Ishikawa (cell line): ENCODE measurements around the gene SERF2.

Source experiments
- CEBPB ChIP-seq: IDR thresholded peaks from 2 replicates; pipeline ENCODE4 v1.6.1; 2012
- CREB1 ChIP-seq: IDR thresholded peaks from 2 replicates; pipeline ENCODE4 v1.6.1; 2012; ENCODE audit warnings: low read depth
- EGR1 ChIP-seq: IDR thresholded peaks from 2 replicates; pipeline ENCODE4 v1.6.1; 2012
- EP300 ChIP-seq: IDR thresholded peaks from 2 replicates; pipeline ENCODE4 v1.6.1; 2012; ENCODE audit warnings: borderline replicate concordance
- FOXM1 ChIP-seq: IDR thresholded peaks from 2 replicates; pipeline ENCODE4 v1.6.1; 2012; ENCODE audit warnings: low read depth, borderline replicate concordance
- NFIC ChIP-seq: IDR thresholded peaks from 2 replicates; pipeline ENCODE4 v1.6.1; 2012
- RAD21 ChIP-seq: IDR thresholded peaks from 2 replicates; pipeline ENCODE4 v1.6.1; 2012; ENCODE audit warnings: low read depth
- TAF1 ChIP-seq: IDR thresholded peaks from 2 replicates; pipeline ENCODE4 v1.6.1; 2012; ENCODE audit warnings: low read depth, mild to moderate bottlenecking
- TCF12 ChIP-seq: IDR thresholded peaks from 2 replicates; pipeline ENCODE4 v1.6.1; 2012; ENCODE audit warnings: low read depth
- TEAD4 ChIP-seq: IDR thresholded peaks from 2 replicates; pipeline ENCODE4 v1.6.1; 2012
- YY1 ChIP-seq: IDR thresholded peaks from 2 replicates; pipeline ENCODE4 v1.6.1; 2012; ENCODE audit warnings: low read depth
- ZBTB7A ChIP-seq: IDR thresholded peaks from 2 replicates; pipeline ENCODE4 v1.6.1; 2012; ENCODE audit warnings: low read depth
- TF ChIP-seq, protein P1 (sequence below): IDR thresholded peaks from 2 replicates; pipeline ENCODE4 v1.6.1; 2012
- TF ChIP-seq, protein P2 (sequence below): IDR thresholded peaks from 2 replicates; pipeline ENCODE4 v1.6.1; 2012; ENCODE audit warnings: low read depth, mild to moderate bottlenecking
- TF ChIP-seq, protein P3 (sequence below): IDR thresholded peaks from 2 replicates; pipeline ENCODE4 v1.6.1; 2012

The SERF2 gene

DNA sequence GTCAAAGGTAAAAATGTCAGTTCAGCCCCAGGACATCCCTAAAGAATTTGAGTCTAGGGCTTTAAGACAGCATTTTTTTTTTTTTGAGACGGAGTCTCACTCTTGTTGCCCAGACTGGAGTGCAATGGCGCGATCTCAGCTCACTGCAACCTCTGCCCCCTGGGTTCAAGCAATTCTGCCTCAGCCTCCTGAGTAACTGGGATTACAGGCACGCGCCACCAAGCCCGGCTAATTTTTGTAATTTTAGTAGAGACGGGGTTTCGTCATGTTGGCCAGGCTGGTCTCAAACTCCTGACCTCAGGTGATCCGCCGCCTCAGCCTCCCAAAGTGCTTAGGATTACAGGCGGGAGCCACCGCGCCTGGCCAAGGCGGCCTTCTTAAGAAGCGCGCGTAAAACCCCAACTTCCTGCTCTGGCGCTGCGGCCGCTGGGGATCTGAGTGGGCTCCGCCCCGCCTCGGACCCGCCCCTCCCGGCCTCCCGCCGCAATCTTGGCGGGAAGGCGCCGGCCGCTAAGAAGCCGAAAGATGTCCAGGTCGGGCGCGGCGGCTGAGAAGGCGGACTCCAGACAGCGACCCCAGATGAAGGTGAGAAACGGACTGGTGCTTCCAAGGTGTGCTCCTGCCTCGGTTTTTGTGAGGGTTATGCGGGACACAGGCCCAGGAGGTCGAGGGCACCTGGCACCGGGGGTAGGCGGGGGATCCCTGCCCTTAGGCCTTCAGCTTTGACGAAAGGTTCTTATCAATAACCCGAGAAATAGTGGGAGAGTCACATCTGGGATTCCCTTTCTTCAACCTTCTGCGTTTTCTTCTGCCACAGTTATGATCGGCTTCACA lies 34.6 kb downstream of the SERF2 start, which contains the start of gene WDR76:
Gene WDR76, plus strand, starts transcription at position 495 of the 834 bp plus-strand sequence. Its CDS starts 31 bp downstream, at position 526.
- TF ChIP-seq, protein P1, sequence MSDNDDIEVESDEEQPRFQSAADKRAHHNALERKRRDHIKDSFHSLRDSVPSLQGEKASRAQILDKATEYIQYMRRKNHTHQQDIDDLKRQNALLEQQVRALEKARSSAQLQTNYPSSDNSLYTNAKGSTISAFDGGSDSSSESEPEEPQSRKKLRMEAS = peak; percentile 55; the same call in 1 of the 2 replicates
- TF ChIP-seq, protein P2, sequence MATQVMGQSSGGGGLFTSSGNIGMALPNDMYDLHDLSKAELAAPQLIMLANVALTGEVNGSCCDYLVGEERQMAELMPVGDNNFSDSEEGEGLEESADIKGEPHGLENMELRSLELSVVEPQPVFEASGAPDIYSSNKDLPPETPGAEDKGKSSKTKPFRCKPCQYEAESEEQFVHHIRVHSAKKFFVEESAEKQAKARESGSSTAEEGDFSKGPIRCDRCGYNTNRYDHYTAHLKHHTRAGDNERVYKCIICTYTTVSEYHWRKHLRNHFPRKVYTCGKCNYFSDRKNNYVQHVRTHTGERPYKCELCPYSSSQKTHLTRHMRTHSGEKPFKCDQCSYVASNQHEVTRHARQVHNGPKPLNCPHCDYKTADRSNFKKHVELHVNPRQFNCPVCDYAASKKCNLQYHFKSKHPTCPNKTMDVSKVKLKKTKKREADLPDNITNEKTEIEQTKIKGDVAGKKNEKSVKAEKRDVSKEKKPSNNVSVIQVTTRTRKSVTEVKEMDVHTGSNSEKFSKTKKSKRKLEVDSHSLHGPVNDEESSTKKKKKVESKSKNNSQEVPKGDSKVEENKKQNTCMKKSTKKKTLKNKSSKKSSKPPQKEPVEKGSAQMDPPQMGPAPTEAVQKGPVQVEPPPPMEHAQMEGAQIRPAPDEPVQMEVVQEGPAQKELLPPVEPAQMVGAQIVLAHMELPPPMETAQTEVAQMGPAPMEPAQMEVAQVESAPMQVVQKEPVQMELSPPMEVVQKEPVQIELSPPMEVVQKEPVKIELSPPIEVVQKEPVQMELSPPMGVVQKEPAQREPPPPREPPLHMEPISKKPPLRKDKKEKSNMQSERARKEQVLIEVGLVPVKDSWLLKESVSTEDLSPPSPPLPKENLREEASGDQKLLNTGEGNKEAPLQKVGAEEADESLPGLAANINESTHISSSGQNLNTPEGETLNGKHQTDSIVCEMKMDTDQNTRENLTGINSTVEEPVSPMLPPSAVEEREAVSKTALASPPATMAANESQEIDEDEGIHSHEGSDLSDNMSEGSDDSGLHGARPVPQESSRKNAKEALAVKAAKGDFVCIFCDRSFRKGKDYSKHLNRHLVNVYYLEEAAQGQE = no peak

DNA sequence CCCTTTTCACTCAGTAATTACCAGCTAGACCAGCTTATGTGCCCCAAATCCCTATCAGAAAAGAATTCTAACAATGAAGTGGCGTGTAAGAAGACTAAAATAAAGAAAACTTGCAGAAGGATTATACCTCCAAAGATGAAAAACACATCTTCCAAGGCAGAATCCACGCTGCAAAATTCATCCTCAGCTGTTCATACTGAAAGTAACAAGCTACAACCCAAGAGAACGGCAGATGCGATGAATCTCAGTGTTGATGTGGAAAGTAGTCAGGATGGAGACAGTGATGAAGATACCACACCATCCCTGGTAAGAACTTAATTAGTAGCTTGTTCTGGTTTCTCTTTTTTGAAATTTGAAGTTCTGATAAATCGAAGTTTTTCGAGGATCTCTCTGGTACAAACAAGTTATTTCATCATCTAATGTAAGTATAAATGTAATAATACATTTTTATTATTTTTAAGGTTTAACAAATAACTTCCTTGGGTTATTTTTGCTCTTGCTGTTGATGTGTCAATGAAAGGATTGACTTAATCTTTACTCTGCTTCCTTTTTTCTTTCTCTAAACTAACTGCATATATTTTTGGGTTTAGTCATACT lies 36.0 kb downstream of the SERF2 start:
- TF ChIP-seq ZBTB7A = no peak
- TF ChIP-seq, protein P1 = no peak
- no peak for TF ChIP-seq RAD21
- no peak for TF ChIP-seq TAF1
- no peak for TF ChIP-seq CREB1
- TF ChIP-seq, protein P2 = no peak
- no peak for TF ChIP-seq FOXM1
- TF ChIP-seq YY1 = no peak
- no peak for TF ChIP-seq EP300
- TF ChIP-seq CEBPB = no peak
- TF ChIP-seq TEAD4 = no peak
- no peak for TF ChIP-seq TCF12
- TF ChIP-seq EGR1 = no peak
- no peak for TF ChIP-seq NFIC

DNA sequence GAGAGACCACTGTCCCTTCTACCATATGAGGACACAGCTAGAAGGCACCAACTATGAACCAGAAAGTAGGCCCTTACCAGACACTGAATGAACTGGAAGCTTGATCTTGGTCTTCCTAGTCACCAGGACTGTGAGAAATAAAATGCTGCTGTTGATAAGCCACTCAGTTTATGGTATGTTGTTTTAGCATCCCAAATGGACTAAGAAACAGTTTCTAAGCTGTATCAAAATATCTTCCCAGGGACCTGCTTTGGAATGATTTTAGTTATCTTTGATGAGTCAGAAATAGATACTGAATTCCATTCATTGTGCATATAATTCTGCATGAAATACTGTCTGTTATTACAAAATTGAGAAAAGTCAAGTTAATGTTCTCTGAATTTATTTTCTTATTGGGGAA lies 53.3 kb downstream of the SERF2 start:
- TF ChIP-seq TCF12 (no peak), YY1 (no peak), NFIC (no peak), RAD21 (no peak), TEAD4 (no peak), TAF1 (no peak), EP300 (no peak)
- TF ChIP-seq, protein P2 = no peak
- TF ChIP-seq, protein P3, sequence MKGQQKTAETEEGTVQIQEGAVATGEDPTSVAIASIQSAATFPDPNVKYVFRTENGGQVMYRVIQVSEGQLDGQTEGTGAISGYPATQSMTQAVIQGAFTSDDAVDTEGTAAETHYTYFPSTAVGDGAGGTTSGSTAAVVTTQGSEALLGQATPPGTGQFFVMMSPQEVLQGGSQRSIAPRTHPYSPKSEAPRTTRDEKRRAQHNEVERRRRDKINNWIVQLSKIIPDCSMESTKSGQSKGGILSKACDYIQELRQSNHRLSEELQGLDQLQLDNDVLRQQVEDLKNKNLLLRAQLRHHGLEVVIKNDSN = no peak
